Measurements from ENCODE around the gene ZNF536.

Gene ZNF536

GRCh38 chr19:30371161-30371836, 885 bp upstream of the ZNF536 start:
- Histone ChIP-seq H3K36me3 (ENCODE audit: control insufficient read depth, insufficient read depth, low read length) (no peaks in the 10 kb centered on the region), H3K9me3 (ENCODE audit: control insufficient read depth, insufficient read depth, low read length) (no peaks in the 10 kb centered on the region), H3K27me3 (ENCODE audit: control insufficient read depth, insufficient read depth, low read length) (peaks cover 15% of the 10 kb centered on the region), H3K4me1 (ENCODE audit: control insufficient read depth, insufficient read depth, low read length) (peaks cover 10% of the 10 kb centered on the region), H3K9ac (ENCODE audit: low read depth, low read length) (no peak overlapping the region), H3K4me3 (ENCODE audit: low read depth, low read length) (no peak overlapping the region)

DNA sequence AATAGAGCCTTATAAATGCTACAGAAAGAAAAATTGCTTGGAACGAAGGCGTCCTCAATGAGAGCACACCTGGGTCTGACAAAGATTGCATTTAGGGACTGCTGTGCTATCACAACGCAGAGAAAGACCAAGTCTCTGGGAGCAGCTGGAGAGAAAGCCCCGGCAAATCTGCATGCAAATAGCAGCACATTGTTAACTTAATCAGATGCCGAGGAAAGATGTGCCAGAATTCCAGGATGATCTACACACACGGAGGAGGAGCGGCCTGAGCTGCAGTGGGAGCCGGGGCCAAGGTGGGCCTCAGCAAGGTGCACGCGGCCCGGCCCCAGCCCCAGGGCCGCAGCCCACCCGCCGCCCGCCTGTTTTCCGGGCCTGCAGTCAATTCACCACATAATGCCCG, 1.4 kb downstream of the ZNF536 start:
- Histone ChIP-seq H3K4me3 (ENCODE audit: low read depth, low read length) (no peak overlapping the region), H3K9ac (ENCODE audit: low read depth, low read length) (no peak overlapping the region), H3K36me3 (ENCODE audit: control insufficient read depth, insufficient read depth, low read length) (no peaks in the 10 kb centered on the region), H3K27me3 (ENCODE audit: control insufficient read depth, insufficient read depth, low read length) (peaks cover 20% of the 10 kb centered on the region), H3K4me1 (ENCODE audit: control insufficient read depth, insufficient read depth, low read length) (peaks cover 10% of the 10 kb centered on the region), H3K9me3 (ENCODE audit: control insufficient read depth, insufficient read depth, low read length) (no peaks in the 10 kb centered on the region)

DNA sequence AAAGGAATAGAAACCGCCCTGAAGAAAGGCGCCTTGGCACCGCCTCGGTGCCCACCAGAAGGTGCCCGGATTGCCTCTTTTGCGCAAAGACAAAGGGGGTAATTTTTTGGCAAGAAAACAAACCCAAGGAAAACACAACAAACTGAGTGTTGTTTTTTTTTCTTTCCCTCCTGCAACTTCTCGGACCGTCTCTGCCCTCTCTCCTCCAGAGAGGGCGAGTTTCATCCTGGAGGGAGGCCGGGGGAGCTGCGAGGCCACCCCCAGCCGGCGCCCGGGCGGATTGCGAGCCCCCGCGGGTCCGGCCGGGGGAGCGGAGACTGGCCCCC, 2.3 kb downstream of the ZNF536 start:
- H3K4me1 ChIP-seq (ENCODE audit: control insufficient read depth, insufficient read depth, low read length): peaks cover 10% of the 10 kb centered on the region
- H3K36me3 ChIP-seq (ENCODE audit: control insufficient read depth, insufficient read depth, low read length): no peaks in the 10 kb centered on the region
- H3K4me3 ChIP-seq (ENCODE audit: low read depth, low read length): peak overlapping the region; percentile 56
- H3K27me3 ChIP-seq (ENCODE audit: control insufficient read depth, insufficient read depth, low read length): peaks cover 22% of the 10 kb centered on the region
- no peaks in the 10 kb centered on the region for H3K9me3 ChIP-seq (ENCODE audit: control insufficient read depth, insufficient read depth, low read length)
- H3K9ac ChIP-seq (ENCODE audit: low read depth, low read length): no peak overlapping the region

DNA sequence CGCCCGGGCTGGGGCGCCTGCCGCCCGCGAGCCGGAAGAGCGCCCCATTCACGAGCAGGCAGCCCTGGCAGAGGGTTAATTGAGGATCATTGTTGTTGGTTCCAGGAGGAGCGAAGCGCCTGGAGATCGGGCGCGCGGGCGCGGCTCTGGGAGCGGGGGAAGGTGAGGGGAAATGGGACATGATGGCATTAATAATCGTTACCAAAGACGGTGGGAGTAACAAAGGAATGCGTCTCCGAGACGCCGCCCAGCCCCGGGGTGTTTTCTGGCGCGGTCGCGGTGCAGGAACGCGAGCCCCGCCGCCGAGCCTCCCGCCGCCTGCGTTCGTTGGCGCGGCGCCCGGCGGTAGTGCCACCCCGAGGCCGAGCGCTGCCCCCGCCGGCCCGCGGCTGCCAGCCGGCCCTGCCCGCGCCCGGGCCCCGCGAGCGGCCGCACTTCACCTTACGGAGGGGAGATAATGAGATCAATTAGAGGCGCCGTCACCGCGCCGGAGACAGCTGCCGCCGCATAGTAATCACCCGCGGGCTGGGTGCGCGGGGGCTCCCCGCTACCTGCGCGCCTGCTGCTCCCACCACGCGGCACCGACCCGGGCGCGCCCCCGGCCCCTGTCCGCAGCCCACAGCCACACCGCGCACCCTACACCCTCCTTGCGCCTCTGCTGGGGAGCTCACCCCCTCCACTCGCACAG, 2.8 kb downstream of the ZNF536 start:
- H3K36me3 ChIP-seq (ENCODE audit: control insufficient read depth, insufficient read depth, low read length): no peaks in the 10 kb centered on the region
- H3K4me3 ChIP-seq (ENCODE audit: low read depth, low read length): peak overlapping the region; percentile 56
- no peaks in the 10 kb centered on the region for H3K9me3 ChIP-seq (ENCODE audit: control insufficient read depth, insufficient read depth, low read length)
- peaks cover 10% of the 10 kb centered on the region for H3K4me1 ChIP-seq (ENCODE audit: control insufficient read depth, insufficient read depth, low read length)
- H3K27me3 ChIP-seq (ENCODE audit: control insufficient read depth, insufficient read depth, low read length): peaks cover 22% of the 10 kb centered on the region
- peak overlapping the region; percentile 54 for H3K9ac ChIP-seq (ENCODE audit: low read depth, low read length)

- H3K4me3 ChIP-seq (ENCODE audit: low read depth, low read length): peak overlapping the region; percentile 28
- no peaks in the 10 kb centered on the region for H3K36me3 ChIP-seq (ENCODE audit: control insufficient read depth, insufficient read depth, low read length)
- peaks cover 22% of the 10 kb centered on the region for H3K27me3 ChIP-seq (ENCODE audit: control insufficient read depth, insufficient read depth, low read length)
- no peaks in the 10 kb centered on the region for H3K9me3 ChIP-seq (ENCODE audit: control insufficient read depth, insufficient read depth, low read length)
- no peak overlapping the region for H3K9ac ChIP-seq (ENCODE audit: low read depth, low read length)
- H3K4me1 ChIP-seq (ENCODE audit: control insufficient read depth, insufficient read depth, low read length): peaks cover 10% of the 10 kb centered on the region
Measured at GRCh38 chr19:30375553-30376031, 3.4 kb downstream of the ZNF536 start.

- H3K4me3 ChIP-seq (ENCODE audit: low read depth, low read length): no peak overlapping the region
- H3K9me3 ChIP-seq (ENCODE audit: control insufficient read depth, insufficient read depth, low read length): no peaks in the 10 kb centered on the region
- H3K4me1 ChIP-seq (ENCODE audit: control insufficient read depth, insufficient read depth, low read length): peaks cover 10% of the 10 kb centered on the region
- peaks cover 22% of the 10 kb centered on the region for H3K27me3 ChIP-seq (ENCODE audit: control insufficient read depth, insufficient read depth, low read length)
- H3K36me3 ChIP-seq (ENCODE audit: control insufficient read depth, insufficient read depth, low read length): no peaks in the 10 kb centered on the region
- H3K9ac ChIP-seq (ENCODE audit: low read depth, low read length): no peak overlapping the region
Measured at GRCh38 chr19:30376272-30376671, 4.1 kb downstream of the ZNF536 start.

DNA sequence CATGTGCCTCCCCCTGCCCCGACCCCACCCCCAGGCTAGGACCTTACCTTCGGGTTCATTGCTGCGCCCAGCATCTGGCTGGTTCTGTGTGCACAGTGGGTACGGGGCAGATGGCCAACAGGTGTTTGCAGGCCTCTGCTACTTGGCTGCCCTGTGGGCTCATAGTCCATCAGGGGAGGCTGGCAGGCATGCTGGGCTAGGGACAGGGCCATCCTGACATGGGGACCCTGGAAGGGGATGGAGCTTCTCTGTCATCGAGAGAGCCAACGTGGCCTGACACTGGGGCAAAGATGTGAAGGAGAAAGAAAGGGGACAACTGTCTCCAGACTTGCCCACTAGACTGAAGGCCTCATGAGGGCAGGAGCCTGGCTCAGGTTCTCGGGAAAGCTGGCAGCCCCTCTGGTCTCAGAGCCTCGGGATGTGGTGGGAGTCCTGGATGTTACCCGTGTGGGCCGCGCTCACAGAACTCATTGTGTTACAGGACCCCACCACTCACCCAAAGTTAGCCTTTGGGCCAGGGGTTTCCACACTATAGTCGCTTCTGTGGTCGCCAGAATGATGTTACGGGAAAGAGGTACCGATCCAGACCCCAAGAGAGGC, 4.7 kb downstream of the ZNF536 start:
- peaks cover 10% of the 10 kb centered on the region for H3K4me1 ChIP-seq (ENCODE audit: control insufficient read depth, insufficient read depth, low read length)
- no peaks in the 10 kb centered on the region for H3K9me3 ChIP-seq (ENCODE audit: control insufficient read depth, insufficient read depth, low read length)
- no peak overlapping the region for H3K9ac ChIP-seq (ENCODE audit: low read depth, low read length)
- no peak overlapping the region for H3K4me3 ChIP-seq (ENCODE audit: low read depth, low read length)
- no peaks in the 10 kb centered on the region for H3K36me3 ChIP-seq (ENCODE audit: control insufficient read depth, insufficient read depth, low read length)
- peaks cover 22% of the 10 kb centered on the region for H3K27me3 ChIP-seq (ENCODE audit: control insufficient read depth, insufficient read depth, low read length)

DNA sequence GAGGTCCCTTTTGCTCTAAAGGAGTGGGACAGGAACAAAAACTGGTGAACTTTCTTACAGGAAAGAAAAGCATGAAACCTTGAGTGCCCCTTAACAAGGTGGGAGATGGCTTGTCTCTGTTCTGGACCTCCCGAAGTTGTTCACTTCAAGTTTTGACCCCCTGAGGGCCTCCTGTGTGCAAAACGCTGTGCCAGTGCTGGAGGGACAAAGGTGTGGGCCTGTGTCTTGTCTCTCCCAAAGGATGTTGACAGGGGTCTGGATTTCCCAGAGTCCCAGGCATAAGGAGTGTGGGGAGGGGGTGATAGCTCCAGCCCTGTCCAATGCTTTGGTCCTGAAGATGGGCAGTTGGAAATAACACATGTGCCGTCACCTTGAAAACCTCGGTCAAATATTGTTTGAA, 6.5 kb downstream of the ZNF536 start:
- no peak overlapping the region for H3K4me3 ChIP-seq (ENCODE audit: low read depth, low read length)
- H3K4me1 ChIP-seq (ENCODE audit: control insufficient read depth, insufficient read depth, low read length): no peaks in the 10 kb centered on the region
- H3K9ac ChIP-seq (ENCODE audit: low read depth, low read length): no peak overlapping the region
- peaks cover 22% of the 10 kb centered on the region for H3K27me3 ChIP-seq (ENCODE audit: control insufficient read depth, insufficient read depth, low read length)
- H3K9me3 ChIP-seq (ENCODE audit: control insufficient read depth, insufficient read depth, low read length): no peaks in the 10 kb centered on the region
- no peaks in the 10 kb centered on the region for H3K36me3 ChIP-seq (ENCODE audit: control insufficient read depth, insufficient read depth, low read length)

DNA sequence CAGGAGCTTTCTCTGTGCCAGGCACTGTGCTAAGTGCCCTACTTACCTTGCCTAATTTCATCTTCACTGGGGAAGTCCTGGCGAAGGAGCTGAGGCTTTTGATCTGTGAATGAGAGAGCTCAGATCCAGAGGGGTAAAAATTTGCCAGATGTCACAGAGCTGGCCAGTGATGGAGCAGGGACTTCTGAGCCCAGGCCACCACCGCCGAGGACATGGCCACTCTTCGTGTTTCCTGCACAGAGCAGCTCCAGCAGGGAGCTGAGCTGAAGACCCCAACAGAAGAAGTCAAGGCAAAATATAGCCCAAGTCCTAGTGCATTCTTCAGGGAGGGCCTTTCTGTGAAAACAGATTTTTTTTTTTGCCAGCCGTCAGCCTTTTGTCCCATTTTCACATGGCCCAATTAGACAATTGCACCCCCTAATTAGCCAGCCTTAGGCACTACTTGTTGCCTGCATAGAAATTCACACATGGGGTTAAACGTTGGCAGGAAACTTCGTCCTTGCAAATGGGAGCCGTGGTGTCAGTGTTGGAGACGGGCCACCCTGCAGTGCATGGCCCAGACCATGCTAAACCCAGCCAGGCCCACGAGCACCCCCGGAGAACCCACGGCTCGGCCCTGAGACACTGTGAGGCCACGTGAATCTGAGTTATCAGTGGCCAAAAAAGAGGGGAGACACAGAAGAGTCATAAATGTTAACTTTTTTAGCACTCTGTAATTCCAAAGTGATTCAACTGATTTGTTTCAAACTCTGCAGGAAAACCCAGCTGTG, 7.8 kb downstream of the ZNF536 start:
- no peak overlapping the region for H3K9ac ChIP-seq (ENCODE audit: low read depth, low read length)
- peaks cover 17% of the 10 kb centered on the region for H3K27me3 ChIP-seq (ENCODE audit: control insufficient read depth, insufficient read depth, low read length)
- H3K4me1 ChIP-seq (ENCODE audit: control insufficient read depth, insufficient read depth, low read length): no peaks in the 10 kb centered on the region
- no peaks in the 10 kb centered on the region for H3K9me3 ChIP-seq (ENCODE audit: control insufficient read depth, insufficient read depth, low read length)
- no peak overlapping the region for H3K4me3 ChIP-seq (ENCODE audit: low read depth, low read length)
- H3K36me3 ChIP-seq (ENCODE audit: control insufficient read depth, insufficient read depth, low read length): no peaks in the 10 kb centered on the region

- Histone ChIP-seq H3K9ac (ENCODE audit: low read depth, low read length) (no peak overlapping the region), H3K4me1 (ENCODE audit: control insufficient read depth, insufficient read depth, low read length) (no peaks in the 10 kb centered on the region), H3K36me3 (ENCODE audit: control insufficient read depth, insufficient read depth, low read length) (no peaks in the 10 kb centered on the region), H3K9me3 (ENCODE audit: control insufficient read depth, insufficient read depth, low read length) (no peaks in the 10 kb centered on the region), H3K4me3 (ENCODE audit: low read depth, low read length) (no peak overlapping the region), H3K27me3 (ENCODE audit: control insufficient read depth, insufficient read depth, low read length) (peaks cover 6% of the 10 kb centered on the region)
Measured at GRCh38 chr19:30381366-30381765, 9.2 kb downstream of the ZNF536 start.

GRCh38 chr19:30385174-30385573, 13.0 kb downstream of the ZNF536 start:
- H3K4me1 ChIP-seq (ENCODE audit: control insufficient read depth, insufficient read depth, low read length): no peaks in the 10 kb centered on the region

More at GRCh38 chr19:30385174-30385573, 13.0 kb downstream of the ZNF536 start:
- no peak overlapping the region for H3K4me3 ChIP-seq (ENCODE audit: low read depth, low read length)
- no peaks in the 10 kb centered on the region for H3K9me3 ChIP-seq (ENCODE audit: control insufficient read depth, insufficient read depth, low read length)
- no peaks in the 10 kb centered on the region for H3K36me3 ChIP-seq (ENCODE audit: control insufficient read depth, insufficient read depth, low read length)
- no peak overlapping the region for H3K9ac ChIP-seq (ENCODE audit: low read depth, low read length)
- H3K27me3 ChIP-seq (ENCODE audit: control insufficient read depth, insufficient read depth, low read length): no peaks in the 10 kb centered on the region

Measured in iPS-15b (cell line).